GM19351 (cell line): ENCODE results near the gene SLC7A6OS.
A peak's percentile ranks its signal among the peaks of the same experiment; 100 is the strongest.

Experiments
- ATAC-seq: cut with Tn5 transposase; IDR thresholded peaks from one replicate; pipeline ENCODE4 v1.9.1; 2021; ENCODE audit warnings: mild to moderate bottlenecking, moderate library complexity; ENCODE audit not compliant: unreplicated experiment

SLC7A6OS gene

GRCh38 chr16:68310774-68311511 lies at the start of gene SLC7A6OS, which contains the start of gene PRMT7:
TSS of gene SLC7A6OS (minus strand) at chr16:68310946. CDS start at chr16:68310926, 20 bp downstream.
TSS of gene PRMT7 (plus strand) at chr16:68311019. CDS start at chr16:68315980, 4,961 bp downstream.
- peak; percentile 95 for ATAC-seq

DNA sequence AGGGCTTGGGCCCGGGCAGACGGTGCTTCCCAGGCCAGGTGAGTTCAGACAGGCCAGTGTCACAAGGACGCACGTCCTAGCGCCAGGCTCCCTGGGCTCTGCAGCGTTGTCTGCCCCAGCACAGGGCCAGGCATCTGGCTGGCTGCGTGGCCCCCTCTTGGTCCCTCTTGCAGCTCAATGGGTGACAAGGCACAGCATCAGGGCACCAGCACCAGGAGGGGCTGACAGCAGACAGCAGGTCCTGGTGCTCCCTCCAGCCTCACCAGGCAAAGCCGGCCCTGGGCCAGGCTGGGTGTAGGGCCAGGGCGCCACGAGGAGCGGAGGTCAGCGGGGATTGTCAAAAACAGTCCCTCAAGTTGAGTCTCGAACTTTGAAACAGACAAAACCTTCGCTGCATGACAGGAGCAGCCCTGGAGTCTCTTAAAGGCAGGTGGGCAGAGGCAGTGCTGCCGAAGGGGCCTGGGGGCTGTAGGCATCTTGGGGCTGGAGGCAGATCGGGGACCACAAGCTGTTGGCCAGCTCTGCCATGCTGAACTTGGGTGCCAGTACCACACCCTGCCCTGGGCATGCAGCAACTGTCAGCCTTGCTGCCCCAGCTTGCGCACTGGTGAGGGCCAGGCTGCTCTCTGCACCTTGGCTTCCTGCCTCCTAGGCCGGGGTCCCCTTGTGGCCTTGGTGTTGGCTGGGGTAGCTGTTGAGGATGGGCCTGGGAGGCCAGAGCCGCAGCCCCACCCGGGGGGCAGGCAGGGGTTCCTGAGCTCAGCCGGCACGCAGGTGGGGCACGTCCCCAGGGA lies 48.8 kb upstream of the SLC7A6OS start:
- no peak for ATAC-seq

DNA sequence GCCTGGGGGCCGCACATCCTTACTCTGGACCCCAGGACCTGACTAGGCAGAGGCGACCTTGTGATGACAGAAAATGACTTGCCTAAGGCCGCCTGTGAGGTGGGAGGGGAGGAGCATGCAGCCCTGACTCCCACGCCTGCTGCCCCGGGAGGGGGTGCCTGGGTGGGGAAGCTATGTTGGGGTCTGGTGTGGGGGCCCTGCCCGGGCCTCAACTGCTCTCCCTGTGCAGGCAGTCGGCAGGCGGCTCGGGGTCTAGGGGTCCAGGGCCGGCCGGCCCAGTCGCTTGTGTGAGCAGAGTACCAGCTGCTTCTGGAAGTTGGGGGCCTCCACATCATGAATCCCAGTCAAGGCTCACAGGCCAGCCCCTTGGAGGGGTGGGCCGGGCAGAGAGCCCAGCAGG lies 48.2 kb upstream of the SLC7A6OS start:
- no peak for ATAC-seq

GRCh38 chr16:68357923-68358322 lies 47.2 kb upstream of the SLC7A6OS start:
- ATAC-seq = no peak

DNA sequence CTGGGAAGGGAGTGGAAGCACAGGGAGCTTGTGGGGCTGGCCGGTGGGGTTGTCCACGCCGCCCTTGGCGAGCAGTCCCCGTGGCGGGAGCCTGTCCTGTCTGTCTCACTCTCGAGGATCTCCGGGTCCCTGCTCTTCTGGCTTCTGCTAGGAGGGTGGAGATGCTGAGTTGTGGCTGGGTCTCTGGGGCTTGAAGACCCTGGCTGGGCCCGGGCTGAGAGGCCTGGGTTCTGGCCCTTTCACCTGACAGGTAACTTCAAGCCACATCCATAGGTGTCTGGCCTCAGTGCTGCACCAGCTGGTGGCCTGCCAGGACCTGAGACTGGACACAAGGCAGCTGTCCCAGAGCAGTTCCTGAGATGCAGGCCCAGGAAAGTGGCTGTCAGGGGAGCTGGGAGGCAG lies 46.8 kb upstream of the SLC7A6OS start:
- ATAC-seq = no peak

DNA sequence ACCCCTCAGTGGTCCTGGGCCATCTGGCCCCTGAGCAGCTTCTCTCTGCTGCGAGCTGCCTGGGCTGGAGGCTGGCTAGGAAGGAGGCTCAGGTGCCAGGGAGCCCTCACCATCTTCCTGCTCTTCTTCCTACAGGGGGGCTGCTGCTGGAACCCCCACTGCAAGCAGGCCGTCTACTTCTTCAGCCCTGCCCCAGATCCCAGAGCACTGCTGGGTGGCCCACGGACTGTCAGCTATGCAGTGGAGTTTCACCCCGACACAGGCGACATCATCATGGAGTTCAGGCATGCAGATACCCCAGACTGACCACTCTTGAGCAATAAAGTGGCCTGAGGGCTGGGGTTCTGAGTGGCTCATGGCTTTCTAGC lies 46.2 kb upstream of the SLC7A6OS start:
- no peak for ATAC-seq

GRCh38 chr16:68356249-68356918 lies 45.6 kb upstream of the SLC7A6OS start:
- peak; percentile 81 for ATAC-seq

DNA sequence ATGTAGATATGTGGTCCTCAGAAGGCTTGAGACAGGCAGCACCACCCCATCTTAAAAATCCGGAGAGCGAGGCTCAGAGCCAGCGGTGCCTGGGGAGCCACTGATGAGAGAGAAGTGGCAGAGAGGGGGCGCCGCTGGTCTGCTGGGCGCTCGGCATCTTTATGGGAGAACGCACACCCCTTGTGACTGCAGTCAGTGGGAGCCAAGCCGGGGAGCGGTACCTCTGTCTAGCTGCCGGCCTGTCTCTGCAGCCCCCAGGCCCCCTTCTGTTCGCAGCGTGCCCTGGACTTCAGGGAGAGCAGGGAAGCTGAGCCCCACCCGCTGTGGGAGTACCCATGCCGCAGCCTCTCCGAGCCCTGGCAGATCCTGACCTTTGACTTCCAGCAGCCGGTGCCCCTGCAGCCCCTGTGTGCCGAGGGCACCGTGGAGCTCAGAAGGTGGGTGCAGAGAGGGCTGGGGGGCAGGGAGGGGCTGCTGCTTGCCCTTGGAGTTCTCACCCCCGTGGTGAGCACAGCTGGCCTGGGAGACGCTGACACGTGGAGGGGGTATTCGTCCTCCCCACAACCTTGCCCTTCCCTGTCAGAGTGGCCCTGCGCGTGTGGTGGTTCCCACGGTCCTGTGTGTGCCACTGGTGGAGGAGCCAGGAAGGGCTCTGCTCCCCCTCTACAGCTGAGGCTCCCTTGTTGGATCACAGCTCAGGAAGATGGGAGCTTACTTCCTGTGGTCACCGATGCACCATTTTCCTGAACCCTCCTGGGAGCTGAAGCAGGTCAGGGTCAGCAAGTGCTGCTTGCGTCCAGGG lies 44.9 kb upstream of the SLC7A6OS start:
- no peak for ATAC-seq

- no peak for ATAC-seq
Measured at GRCh38 chr16:68354816-68355215, 44.1 kb upstream of the SLC7A6OS start.

DNA sequence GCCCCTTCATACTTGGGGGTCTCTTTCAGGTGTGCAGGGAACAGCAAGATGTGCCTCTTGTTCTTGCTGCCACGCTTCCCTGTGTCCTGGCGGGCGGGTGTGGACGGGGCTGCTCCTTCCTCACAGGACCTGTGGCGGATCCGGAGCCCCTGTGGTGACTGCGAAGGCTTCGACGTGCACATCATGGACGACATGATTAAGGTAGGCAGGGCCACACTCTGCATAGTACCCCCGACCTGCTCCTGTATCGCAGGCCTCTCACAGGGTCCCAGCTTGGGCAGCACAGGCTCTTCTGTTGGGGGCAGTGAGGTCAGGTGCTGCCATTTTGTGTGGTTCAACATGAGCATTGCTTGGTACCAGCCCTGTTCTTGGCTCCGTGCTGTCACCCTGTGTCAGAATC lies 42.6 kb upstream of the SLC7A6OS start:
- no peak for ATAC-seq

DNA sequence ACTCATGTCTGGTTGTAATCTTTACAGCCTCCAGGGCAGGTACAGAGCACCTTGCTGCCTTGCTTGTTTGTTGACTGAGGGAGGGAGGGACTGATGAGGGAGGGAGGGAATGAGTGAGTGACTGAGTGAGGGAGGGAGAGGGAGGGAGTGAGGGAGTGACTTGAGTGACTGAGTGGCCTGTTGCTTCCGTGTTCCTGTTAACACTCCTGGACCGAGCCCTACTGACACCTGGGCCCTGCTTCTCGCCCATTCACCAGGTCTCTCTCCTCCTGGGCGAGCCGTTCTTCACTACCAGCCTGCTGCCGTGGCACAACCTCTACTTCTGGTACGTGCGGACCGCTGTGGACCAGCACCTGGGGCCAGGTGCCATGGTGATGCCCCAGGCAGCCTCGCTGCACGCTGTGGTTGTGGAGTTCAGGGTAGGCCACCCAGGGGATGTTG lies 41.3 kb upstream of the SLC7A6OS start:
- ATAC-seq = no peak

DNA sequence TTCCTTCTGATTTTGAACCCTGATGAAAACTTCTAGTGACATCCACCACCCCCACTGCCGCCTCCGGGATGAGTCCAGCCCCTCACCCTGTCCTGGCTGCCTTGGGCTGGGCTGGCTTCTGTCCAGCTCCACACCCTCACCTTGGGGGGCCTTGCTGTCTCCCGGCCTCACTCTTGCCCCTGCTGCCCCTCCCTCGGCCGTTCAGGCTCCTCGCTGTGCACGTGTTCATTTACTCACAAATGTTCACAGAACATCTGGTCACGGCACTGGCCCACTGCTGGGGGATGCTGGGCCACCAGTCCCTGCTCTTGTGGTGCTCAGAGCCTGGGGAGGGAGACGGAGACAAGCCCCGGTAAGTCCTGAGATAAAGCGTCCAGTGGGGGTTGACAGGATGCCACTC lies 40.7 kb upstream of the SLC7A6OS start:
- ATAC-seq = no peak

- no peak for ATAC-seq
Measured at GRCh38 chr16:68350813-68351350, 40.1 kb upstream of the SLC7A6OS start.

DNA sequence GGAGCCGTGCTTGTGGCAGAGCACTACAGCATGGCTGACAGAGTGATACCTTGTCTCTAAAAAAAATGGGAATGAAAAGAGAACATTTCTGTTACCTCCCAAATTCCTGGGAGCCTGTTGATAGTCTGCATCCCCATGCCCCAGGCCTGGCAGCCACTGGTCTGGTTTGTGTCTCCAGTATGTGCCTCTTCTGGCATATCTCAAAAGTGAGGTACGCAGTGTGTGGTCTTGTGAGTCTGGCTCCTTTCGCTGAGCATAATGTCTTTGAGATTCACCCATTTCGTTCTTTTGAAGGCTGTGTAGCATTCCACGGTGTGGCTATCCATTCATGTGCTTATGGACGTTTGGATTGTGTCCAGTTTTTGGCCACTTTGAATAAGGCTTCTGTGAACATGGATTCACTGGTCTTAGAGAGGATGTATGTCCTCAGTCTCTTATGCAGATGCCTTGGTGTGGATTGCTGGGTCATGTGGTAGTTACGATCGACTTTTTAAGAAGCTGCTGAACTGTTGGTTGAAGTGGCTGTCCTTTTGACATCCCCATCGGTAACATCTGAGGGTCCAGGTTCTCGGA lies 39.2 kb upstream of the SLC7A6OS start:
- ATAC-seq = no peak

GRCh38 chr16:68348639-68349445 lies 38.1 kb upstream of the SLC7A6OS start:
- ATAC-seq = no peak

- ATAC-seq = no peak
Measured at GRCh38 chr16:68347605-68348004, 36.9 kb upstream of the SLC7A6OS start.

- ATAC-seq = no peak
Measured at GRCh38 chr16:68346892-68347480, 36.2 kb upstream of the SLC7A6OS start.

GRCh38 chr16:68345958-68346635 lies 35.4 kb upstream of the SLC7A6OS start:
- no peak for ATAC-seq
